OCI-LY7 (cell line): ENCODE data around the gene SORBS2.

ENCODE experiments used
- EZH2phosphoT487 ChIP-seq: fragments of 200-600 bp; sonication (generic); IDR thresholded peaks from 2 replicates; pipeline ENCODE4 v1.6.1; 2018; ENCODE audit warnings: low read depth, borderline replicate concordance, mild to moderate bottlenecking, mixed run types, antibody characterized with exemption, low read length, moderate library complexity, mixed read lengths
- TF ChIP-seq, protein P1 (sequence below): fragments of 200-600 bp; sonication (generic); conservative IDR thresholded peaks from 2 replicates; pipeline ENCODE4 v1.5.1; 2014; ENCODE audit warnings: mild to moderate bottlenecking, antibody characterized with exemption, low read length, moderate library complexity, mixed read lengths

DNA sequence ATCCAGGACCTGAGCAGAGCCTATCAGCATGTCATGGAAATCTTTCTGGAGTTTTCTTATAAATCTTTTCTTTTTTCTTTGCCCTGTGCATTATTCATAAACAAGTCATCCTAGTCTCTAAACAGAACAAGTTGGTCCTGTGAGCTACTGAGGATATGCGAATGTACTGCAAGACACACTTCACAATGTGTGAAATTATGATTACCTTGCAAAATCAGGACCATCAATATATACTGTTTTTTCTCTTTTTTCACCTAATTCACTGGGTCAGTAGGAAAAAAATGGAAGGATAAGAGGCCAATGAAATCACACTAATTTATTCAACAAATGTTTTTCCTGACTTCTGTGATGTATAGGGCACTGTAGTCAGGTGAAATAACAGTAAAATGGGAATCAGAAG is 14.4 kb upstream of the SORBS2 start:
- TF ChIP-seq, protein P1, sequence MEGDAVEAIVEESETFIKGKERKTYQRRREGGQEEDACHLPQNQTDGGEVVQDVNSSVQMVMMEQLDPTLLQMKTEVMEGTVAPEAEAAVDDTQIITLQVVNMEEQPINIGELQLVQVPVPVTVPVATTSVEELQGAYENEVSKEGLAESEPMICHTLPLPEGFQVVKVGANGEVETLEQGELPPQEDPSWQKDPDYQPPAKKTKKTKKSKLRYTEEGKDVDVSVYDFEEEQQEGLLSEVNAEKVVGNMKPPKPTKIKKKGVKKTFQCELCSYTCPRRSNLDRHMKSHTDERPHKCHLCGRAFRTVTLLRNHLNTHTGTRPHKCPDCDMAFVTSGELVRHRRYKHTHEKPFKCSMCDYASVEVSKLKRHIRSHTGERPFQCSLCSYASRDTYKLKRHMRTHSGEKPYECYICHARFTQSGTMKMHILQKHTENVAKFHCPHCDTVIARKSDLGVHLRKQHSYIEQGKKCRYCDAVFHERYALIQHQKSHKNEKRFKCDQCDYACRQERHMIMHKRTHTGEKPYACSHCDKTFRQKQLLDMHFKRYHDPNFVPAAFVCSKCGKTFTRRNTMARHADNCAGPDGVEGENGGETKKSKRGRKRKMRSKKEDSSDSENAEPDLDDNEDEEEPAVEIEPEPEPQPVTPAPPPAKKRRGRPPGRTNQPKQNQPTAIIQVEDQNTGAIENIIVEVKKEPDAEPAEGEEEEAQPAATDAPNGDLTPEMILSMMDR: no peak
- no peak for TF ChIP-seq EZH2phosphoT487
